HuH-7.5 (cell line): ENCODE results near the gene DCANP1.
"Not testable (repeated sequence)": the region's sequence is repeated elsewhere in the genome, so short reads cannot be mapped to it uniquely, and the experiment has no call there.

Experiments used
- DNase-seq: peaks from one replicate; pipeline ENCODE4 v3.0.0; 2011; ENCODE audit warnings: low spot score

Gene DCANP1

GRCh38 chr5:135447298-135447929, at the start of gene DCANP1:
Gene DCANP1, minus strand, starts transcription at chr5:135447348. Its CDS starts 240 bp downstream, at chr5:135447108.
- no peak for DNase-seq

GRCh38 chr5:135495531-135495930, 48.4 kb upstream of the DCANP1 start:
- not testable (repeated sequence) for DNase-seq

GRCh38 chr5:135494196-135494595, 47.0 kb upstream of the DCANP1 start:
- DNase-seq = no peak

- DNase-seq = no peak
These were observed 46.4 kb upstream of the DCANP1 start for GRCh38 chr5:135493406-135494180.

- no peak for DNase-seq
These were observed 45.1 kb upstream of the DCANP1 start for GRCh38 chr5:135492319-135492626.

GRCh38 chr5:135491552-135492318, 44.6 kb upstream of the DCANP1 start:
- no peak for DNase-seq

GRCh38 chr5:135491038-135491551, 43.9 kb upstream of the DCANP1 start:
- no peak for DNase-seq

- DNase-seq = no peak
These were observed 43.3 kb upstream of the DCANP1 start for GRCh38 chr5:135490245-135491037.

- DNase-seq = no peak
These were observed 42.5 kb upstream of the DCANP1 start for GRCh38 chr5:135489466-135490244.

- DNase-seq = no peak
These were observed 41.7 kb upstream of the DCANP1 start for GRCh38 chr5:135488727-135489465.

GRCh38 chr5:135487839-135488514, 40.8 kb upstream of the DCANP1 start:
- DNase-seq = no peak

GRCh38 chr5:135487037-135487395, 39.9 kb upstream of the DCANP1 start:
- no peak for DNase-seq

- DNase-seq = no peak
These were observed 39.2 kb upstream of the DCANP1 start for GRCh38 chr5:135486131-135487036.

- DNase-seq = no peak
These were observed 37.5 kb upstream of the DCANP1 start for GRCh38 chr5:135484674-135485086.

- DNase-seq = no peak
These were observed 36.1 kb upstream of the DCANP1 start for GRCh38 chr5:135483254-135483653.

GRCh38 chr5:135482381-135482933, 35.3 kb upstream of the DCANP1 start:
- no peak for DNase-seq

GRCh38 chr5:135481909-135482311, 34.8 kb upstream of the DCANP1 start:
- DNase-seq = no peak

- no peak for DNase-seq
These were observed 34.2 kb upstream of the DCANP1 start for GRCh38 chr5:135481387-135481786.

- DNase-seq = no peak
These were observed 33.4 kb upstream of the DCANP1 start for GRCh38 chr5:135480511-135480910.
